ENCODE results near the gene IREB2.

IREB2 gene

DNA sequence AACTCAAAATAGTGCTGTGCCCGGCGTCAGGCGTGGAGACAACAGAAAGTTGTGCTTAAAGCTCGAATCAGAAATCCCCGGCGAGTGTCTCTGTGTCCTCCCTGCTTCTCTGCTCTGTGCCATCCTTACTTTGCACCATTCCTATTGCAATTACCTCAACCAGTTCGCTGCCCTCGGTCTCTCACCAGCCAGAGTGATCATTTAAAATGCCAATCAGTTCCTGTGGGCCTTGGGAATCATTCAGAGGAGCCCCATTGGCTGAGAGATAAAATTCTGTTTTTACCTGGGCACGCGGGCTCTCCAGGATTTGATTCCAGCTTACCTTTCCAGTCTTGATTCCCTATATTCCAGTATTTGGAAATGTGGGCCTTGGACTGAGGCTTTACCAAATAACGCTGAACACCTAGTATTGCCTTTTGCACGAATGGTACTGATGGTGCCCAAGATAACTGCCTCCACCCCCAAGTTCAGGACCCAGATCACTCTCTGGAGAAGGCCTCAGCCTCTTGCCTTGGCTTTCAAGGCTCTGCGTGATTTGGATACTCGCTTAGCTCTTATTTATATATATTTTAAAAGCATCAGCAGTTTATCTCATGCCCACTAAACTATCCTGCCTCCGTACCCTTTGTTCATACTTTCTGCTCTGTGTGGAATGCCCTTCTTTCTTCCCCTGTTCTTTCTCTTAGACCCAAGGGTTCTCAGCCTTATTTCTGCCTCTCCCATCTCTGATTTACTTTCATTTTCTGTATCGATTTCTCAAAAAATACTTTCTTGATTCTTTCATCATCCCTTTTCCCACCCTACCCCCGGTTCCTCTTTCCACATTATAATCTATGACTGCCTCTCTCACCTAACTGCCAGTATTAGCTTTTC is 103.1 kb downstream of the IREB2 start:
- DNase-seq (ENCODE audit: low read depth in 4 of 4, low spot score in 1 of 4): no peak

DNA sequence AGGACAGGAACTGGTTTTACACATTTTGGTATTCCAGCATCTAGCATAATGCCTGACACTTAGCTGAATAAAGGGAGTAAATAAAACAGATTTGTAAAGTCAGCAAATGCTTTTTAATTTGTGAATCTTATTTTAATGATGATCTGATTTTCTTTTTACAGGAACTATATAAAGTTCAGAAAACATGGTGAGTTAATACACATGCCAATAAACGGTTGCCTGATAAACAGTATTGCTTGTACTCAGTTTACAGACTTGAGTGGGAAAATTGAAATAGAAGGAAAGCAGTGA is 103.7 kb downstream of the IREB2 start:
- DNase-seq (ENCODE audit: low read depth in 4 of 4, low spot score in 1 of 4): no peak

- DNase-seq (ENCODE audit: low read depth in 4 of 4, low spot score in 1 of 4): no peak
Measured at GRCh38 chr15:78542647-78543046, 104.6 kb downstream of the IREB2 start.

GRCh38 chr15:78550194-78550593 is 112.2 kb downstream of the IREB2 start:
- DNase-seq (ENCODE audit: low read depth in 4 of 4, low spot score in 1 of 4): no peak

DNA sequence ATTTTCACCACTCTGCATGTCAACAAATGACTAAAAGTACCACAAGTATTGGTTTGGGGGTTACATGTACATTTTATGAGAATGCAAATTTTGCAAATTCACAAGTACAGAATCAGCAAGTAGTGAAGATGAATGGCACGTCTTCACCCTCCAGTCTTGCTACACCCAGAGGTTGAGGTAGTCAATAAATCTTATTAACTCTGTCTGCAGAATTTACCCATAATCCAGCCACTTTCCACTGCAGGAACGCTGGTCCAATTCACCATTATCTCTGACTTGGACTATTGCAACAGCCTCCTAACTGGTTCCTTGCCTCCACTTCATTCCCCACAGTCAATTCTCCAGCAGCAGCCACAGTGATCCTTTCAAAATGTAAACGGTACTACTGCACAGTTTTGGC is 112.8 kb downstream of the IREB2 start:
- no peak for DNase-seq (ENCODE audit: low read depth in 4 of 4, low spot score in 1 of 4)
